Stimulated activated CD8-positive, alpha-beta memory T cell treated with anti-CD3 and anti-CD28 coated beads, Interleukin-12 subunit alpha, Interleukin-12 subunit beta, amount 100 ng/mL, for 1 hour (primary cell): ENCODE data around the gene SMIM12.

Experiments used
- DNase-seq: peaks from one replicate; pipeline ENCODE4 v3.0.0-alpha.2; 2020; ENCODE audit warnings: low read depth

Gene SMIM12

DNA sequence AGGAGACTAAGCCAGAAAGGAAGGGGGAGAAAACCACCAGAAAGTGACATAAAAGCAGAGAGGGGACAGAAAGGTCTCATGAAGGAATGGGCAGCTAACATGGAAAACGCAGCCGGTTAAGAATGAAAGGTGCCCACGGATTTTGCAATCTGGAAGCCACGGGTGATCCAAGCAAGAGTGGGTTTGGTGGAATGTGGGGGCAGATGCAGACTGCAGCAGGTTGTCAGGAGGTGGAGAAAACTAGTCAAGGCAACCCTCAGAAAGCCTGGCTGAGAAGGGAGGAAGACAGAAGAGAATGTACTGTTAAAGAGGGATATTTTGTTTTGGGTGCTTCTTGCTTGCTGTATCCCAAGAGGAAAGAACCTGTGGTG is 12.6 kb upstream of the SMIM12 start:
- DNase-seq: no peak

DNA sequence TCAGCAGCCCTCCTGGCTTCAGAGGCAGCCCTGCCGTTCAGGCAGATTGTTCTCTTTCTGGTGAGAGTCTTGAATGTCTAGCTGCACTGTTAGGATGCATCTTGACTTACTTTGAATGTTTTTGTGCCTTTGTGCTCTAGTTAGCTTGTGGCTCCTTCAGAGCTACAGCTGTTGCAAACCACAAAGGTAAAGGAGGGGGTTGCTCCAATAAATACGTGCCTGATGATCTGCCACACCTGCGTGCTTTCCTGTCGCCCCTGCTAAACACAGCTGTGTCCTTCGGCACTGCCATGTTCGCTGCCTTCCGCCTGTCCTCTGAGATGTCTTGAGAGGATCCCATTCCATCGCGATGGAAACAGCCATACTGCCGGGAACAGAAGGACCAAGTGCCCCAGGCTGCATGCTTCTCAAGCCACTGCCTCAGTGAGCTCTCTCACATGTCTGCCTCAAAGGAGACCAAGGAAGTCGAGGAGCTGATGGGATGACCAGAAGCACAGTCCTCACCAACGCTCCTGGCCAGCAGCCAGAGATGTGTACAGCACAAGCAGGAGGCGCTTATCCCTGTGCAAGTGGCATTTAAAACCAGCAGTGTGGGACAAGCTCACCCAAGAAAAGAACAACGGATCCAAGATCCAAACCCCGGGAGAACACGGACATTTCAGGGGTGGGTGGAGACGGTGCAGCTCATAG is 12.0 kb upstream of the SMIM12 start:
- DNase-seq: no peak

DNA sequence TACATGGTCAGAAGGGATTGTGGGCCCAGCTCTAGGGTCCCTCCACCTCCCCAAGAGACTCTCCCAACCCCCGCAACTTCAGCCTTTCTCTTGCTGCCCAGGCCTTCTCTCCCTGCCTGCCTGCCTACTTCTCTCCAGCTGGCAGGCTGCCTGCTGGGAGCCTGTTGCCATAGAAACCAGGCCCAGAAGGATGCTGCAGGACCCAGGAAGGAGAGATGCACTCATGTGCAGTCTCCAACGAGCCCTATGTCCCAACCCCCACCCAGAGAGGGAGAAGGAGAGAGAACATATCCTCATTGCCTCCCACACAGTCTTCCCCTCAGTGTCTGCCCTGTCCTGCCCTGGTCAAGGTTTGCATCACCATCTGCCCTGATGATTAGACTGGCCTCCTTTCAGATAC is 10.8 kb upstream of the SMIM12 start:
- DNase-seq: no peak

DNA sequence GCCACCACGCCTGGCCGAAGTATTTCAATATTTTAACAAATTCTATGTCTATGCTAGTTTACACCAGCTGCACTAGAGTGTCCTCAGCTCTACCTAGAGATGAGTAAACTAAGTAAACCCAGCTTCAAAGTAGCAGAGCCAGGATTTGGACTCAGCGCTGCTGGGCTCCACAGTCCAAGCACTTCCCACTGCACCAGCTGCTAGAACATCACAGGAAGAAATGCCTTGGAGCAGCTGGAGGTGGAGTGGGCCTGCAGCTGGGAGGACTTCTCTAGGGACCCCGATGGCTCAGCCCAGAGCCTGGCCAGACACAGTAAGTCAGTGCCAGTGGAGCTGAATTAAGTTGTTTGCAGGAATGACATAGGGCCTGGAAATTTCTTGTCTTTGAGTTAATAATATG is 10.2 kb upstream of the SMIM12 start:
- DNase-seq: no peak

DNA sequence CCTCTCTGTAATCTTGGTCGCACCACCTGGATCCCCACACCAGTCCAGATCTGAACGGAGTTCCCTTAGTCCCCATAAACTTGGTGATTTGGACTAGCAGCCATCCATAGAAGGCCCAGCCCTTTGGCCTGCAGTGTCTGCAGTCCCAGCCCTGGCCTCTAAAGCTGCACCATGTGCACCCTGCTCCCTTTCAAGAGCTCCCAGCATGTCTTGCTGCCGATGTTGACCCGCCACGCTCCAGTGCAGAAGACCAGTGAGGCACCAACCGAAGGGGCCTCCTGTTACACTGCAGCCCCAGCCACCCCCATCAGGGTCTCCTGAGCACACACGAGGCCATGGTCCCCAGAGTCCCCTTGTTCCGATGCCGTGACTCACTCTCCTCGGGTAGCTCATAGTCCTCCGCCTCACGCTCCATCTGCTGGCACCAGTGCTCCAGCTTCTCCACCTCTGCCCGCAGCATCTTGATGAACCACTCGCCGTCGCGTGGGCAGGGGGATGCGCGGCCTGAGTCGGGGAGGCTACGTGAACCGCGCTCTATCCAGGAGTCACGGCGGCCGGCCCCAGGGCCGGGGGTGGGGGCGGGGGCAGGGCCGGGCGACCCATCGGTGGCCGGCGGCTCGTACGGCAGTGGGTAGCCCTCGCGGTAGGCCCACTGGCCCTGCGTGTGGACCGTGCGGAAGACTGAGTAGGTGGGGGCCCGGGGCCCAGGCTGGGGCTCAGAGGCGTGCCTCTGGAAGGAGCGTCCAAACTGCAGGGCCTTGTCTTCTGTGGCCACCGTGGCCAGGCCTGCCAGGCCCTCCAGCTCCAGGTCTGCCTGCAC is 8.9 kb upstream of the SMIM12 start:
- DNase-seq: no peak

GRCh38 chr1:34867415-34867814 is 7.9 kb upstream of the SMIM12 start:
- no peak for DNase-seq

GRCh38 chr1:34866762-34867109 is 7.2 kb upstream of the SMIM12 start:
- DNase-seq: no peak

GRCh38 chr1:34865981-34866761 is 6.6 kb upstream of the SMIM12 start:
- peak; percentile 91 for DNase-seq

DNA sequence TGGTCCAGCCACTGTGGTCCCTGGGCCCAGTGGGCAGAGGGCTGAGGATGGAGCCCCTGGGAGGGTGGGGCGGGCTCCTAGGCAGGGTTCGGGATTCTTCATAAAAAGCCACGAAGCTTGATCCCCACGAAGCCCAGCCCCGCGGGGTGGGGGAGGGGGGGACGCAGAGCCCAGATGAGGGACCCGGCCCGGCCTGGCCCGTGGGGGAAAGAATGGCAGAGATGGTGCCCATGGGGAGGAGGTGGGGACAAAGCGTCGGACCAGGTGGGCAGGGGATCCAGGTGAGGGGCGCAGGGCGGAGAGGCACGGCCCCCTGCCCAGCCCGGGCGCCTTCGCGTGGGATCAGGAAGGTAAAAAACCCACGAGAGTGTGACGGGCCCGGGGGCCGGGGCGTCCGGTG is 6.0 kb upstream of the SMIM12 start:
- no peak for DNase-seq

- DNase-seq: no peak
Observed at GRCh38 chr1:34864759-34865158, 5.2 kb upstream of the SMIM12 start.

GRCh38 chr1:34863501-34863900 is 4.0 kb upstream of the SMIM12 start:
- DNase-seq: no peak

DNA sequence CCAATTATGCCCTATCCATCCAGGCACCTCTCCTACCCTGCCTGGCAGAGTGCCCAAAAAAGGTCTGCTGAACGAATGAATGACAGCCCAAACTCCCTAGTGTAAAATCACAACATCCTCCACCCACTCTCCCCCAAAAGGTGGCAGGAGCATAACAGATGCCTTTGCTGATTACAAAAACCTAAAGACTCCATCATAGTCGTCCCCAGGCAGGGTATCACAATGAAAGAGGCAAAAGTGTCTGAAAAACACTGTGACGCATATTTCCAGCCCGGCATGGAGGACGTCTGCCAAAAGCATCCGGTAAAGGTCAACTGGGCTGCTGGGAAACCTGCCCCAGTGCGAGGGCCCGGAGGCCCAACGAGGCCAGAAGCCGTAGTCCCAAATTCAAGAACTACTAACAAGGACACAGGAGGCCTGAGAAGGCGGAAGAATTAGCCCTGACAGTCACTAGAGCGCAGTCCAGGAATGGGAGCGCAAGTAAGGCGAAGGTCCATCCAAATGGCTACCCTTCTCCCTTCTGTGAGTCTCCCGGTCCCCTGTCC is 576 bp downstream of the SMIM12 start:
- no peak for DNase-seq

DNA sequence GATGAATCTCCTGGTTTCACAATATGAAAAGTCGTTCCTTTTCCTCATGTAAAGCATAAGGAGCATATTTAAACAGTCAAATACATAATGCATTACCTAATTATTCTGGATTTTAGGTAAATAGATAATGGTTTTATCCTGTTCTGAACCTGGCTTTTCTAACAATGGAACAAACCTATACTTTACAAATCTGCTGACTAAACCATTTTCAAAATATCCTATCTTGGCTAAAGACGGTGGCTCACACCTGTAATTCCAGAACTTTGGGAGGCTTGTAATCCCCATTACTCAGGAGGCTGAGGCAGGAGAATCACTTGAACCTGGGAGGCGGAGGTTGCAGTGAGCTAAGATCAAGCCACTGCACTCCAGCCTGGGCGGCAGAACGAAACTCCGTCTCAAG is 2.9 kb downstream of the SMIM12 start:
- no peak for DNase-seq

- DNase-seq: peak; percentile 71
Observed at GRCh38 chr1:34852677-34853217, 6.8 kb downstream of the SMIM12 start.

DNA sequence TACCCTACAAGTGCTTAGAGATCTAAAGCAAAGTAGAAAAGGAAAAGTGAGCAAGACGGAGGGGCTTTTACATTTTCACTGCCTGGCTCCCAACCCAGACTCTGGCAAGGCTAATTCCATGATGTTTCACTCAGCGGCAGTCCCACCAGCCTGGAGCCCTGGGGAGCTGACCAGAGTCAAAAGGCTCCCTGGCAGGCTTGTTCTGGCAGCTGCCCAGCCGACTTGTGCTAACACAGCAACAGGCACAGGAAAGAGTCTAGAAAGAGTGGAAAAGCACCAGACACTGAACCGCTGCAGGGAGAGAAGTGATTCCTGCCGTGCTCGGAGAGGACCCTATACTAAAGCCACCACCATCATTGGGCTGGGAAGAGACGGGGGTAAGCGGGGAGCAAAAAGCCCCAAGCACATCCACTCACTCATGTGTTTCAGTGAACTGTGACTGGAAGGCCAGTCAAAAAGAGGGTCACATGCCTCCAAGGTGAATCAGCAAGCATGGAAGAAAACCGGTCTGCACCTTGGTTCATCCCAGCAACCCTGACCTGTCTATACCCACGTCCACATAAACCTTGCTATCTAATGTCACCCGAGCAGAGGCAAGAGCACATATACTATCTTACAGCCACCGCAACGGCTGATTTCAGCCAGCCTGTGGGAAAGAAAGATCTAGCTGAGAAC is 8.0 kb downstream of the SMIM12 start:
- no peak for DNase-seq

DNA sequence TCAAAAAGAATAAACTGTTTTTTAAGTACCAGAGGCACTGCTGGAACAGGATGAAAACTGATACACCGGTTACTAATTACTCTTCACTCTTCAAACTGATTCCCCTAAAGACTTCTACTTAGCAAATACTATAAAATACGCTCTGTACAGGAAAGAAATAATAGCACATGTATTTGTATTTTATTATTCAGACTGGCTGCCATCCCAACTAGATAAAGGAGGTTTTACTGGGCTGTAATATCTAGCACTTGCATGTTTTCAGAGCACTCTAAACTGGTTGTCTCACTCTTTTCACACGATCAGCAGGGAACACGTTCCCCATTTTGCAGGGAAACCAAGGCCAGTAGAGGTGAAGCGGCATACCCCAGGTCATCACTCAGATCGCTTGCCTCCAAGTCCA is 9.2 kb downstream of the SMIM12 start:
- DNase-seq: no peak

DNA sequence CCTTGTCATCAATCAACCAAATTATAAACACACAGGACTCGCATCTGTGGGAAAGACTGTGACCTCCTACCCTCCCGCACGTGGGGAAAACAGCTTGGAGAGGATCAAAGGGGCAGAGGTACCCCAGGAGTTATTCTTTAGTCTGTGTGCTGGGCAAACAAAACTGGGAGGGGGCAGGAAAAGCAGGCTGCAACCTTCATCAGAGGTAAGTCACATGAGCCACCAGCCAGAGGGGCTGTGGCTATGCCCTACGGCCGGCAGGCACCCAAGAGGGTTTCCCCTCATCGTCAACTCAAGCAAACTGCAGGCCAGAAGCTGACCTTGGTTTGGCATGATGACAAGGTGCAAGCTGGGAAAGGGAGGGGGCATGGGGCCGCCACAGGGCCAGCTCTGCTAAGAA is 12.5 kb downstream of the SMIM12 start:
- no peak for DNase-seq

GRCh38 chr1:34846265-34846664 is 13.3 kb downstream of the SMIM12 start:
- no peak for DNase-seq

- no peak for DNase-seq
Observed at GRCh38 chr1:34845131-34845901, 14.2 kb downstream of the SMIM12 start.

- DNase-seq: no peak
Observed at GRCh38 chr1:34844252-34844634, 15.3 kb downstream of the SMIM12 start.
